NCI-H774 (cell line): ENCODE results near the gene SNRNP25.
"Not testable (repeated sequence)": the region's sequence is repeated elsewhere in the genome, so short reads cannot be mapped to it uniquely, and the experiment has no call there.

Source experiments
- DNase-seq: peaks from one replicate; lab custom pipeline; 2025; lab: John Stamatoyannopoulos, UW

The SNRNP25 gene

GRCh38 chr16:53346-54236, at the start of gene SNRNP25, which contains the start of gene POLR3K:
SNRNP25 (plus strand) TSS chr16:53828; CDS start chr16:54017, 189 bp downstream.
POLR3K (minus strand) TSS chr16:53608; CDS start chr16:53586, 22 bp downstream.
- DNase-seq: peak; percentile 83

- DNase-seq: no peak
Measured at GRCh38 chr16:9903-10665, 43.5 kb upstream of the SNRNP25 start.

GRCh38 chr16:10772-11171, 42.9 kb upstream of the SNRNP25 start:
- peak; percentile 2 for DNase-seq

GRCh38 chr16:17062-17765, 36.4 kb upstream of the SNRNP25 start:
- DNase-seq: not testable (repeated sequence)

GRCh38 chr16:20886-21285, 32.7 kb upstream of the SNRNP25 start:
- not testable (repeated sequence) for DNase-seq

- DNase-seq: not testable (repeated sequence)
Measured at GRCh38 chr16:24151-24550, 29.5 kb upstream of the SNRNP25 start.

GRCh38 chr16:25926-26348, 27.7 kb upstream of the SNRNP25 start:
- not testable (repeated sequence) for DNase-seq

GRCh38 chr16:30627-31026, 23.0 kb upstream of the SNRNP25 start:
- DNase-seq: not testable (repeated sequence)

- DNase-seq: not testable (repeated sequence)
Measured at GRCh38 chr16:33154-33876, 20.3 kb upstream of the SNRNP25 start.

GRCh38 chr16:33877-34647, 19.6 kb upstream of the SNRNP25 start:
- no peak for DNase-seq

- no peak for DNase-seq
Measured at GRCh38 chr16:34648-34987, 19.0 kb upstream of the SNRNP25 start.

- no peak for DNase-seq
Measured at GRCh38 chr16:35011-35677, 18.5 kb upstream of the SNRNP25 start.

GRCh38 chr16:35678-36305, 17.8 kb upstream of the SNRNP25 start:
- DNase-seq: no peak

GRCh38 chr16:36336-36984, 17.2 kb upstream of the SNRNP25 start:
- no peak for DNase-seq

- DNase-seq: no peak
Measured at GRCh38 chr16:37511-37910, 16.1 kb upstream of the SNRNP25 start.

GRCh38 chr16:38206-38605, 15.4 kb upstream of the SNRNP25 start:
- not testable (repeated sequence) for DNase-seq

GRCh38 chr16:38941-39892, 14.4 kb upstream of the SNRNP25 start:
- no peak for DNase-seq

GRCh38 chr16:41439-42068, 12.1 kb upstream of the SNRNP25 start:
- no peak for DNase-seq
